Measurements from ENCODE around the gene TECPR1.

DNA sequence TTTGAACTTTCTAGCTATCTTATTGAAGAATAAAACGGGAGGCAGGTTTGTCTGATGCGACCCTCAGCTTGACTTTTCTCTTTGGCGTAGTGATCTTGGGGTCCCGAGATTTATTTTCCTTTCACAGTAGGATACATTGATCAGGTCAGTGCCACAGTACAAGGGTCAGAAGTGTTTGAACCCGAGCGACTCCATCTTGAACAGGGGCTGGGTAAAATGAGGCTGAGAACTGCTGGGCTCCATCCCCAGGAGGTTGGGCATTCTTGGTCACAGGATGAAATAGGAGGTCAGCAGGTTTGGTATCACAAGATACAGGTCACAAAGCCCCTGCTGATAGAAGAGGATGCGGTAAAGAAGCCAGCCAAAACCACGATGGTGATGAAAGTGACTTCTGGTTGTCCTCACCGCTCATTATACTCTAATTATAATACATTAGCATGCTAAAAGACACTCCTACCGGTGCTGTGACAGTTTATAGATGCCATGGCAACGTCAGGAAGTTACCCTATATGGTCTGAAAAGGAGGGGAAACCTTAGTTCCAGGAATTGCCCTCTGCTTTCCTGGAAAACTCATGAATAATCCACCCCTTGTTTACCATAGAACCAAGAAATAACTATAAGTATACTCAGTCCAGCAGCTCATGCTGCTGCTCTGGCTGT, 3.0 kb upstream of the TECPR1 start:
- no peak for TF ChIP-seq POLR2A (IDR thresholded peaks at IDR 0.05; ENCODE audit: low read depth, low read length)
- no peak for TF ChIP-seq MAZ (IDR thresholded peaks at IDR 0.05; ENCODE audit: borderline replicate concordance, low read depth, low read length)

All from IMR-90 (cell line).